WERI-Rb-1 (cell line): Measurements from ENCODE around the gene C4orf50.

Experiments used
- DNase-seq: peaks from one replicate; pipeline ENCODE4 v3.0.0-alpha.2; 2020
- H3K27ac ChIP-seq: fragments of 250-450 bp; sonication (Bioruptor Pico); 2 replicates; pipeline ENCODE4 v1.5.1; 2020; ENCODE audit warnings: mild to moderate bottlenecking, moderate library complexity
- H3K27me3 ChIP-seq: fragments of 250-450 bp; sonication (Bioruptor Pico); 2 replicates; pipeline ENCODE4 v1.5.1; 2021; ENCODE audit warnings: mild to moderate bottlenecking, low read depth, moderate library complexity; ENCODE audit not compliant: insufficient read depth, severe bottlenecking
- H3K36me3 ChIP-seq: fragments of 250-450 bp; sonication (Bioruptor Pico); 2 replicates; pipeline ENCODE4 v1.5.1; 2020; ENCODE audit warnings: mild to moderate bottlenecking, moderate library complexity
- H3K4me3 ChIP-seq: 2 replicates; pipeline ENCODE4 v1.5.1; 2011; ENCODE audit warnings: low read depth, mild to moderate bottlenecking, control low read depth, low read length
- H3K9me3 ChIP-seq: fragments of 250-450 bp; sonication (Bioruptor Pico); 2 replicates; pipeline ENCODE4 v1.5.1; 2021; ENCODE audit warnings: mild to moderate bottlenecking, moderate library complexity; ENCODE audit not compliant: severe bottlenecking
- TF ChIP-seq, protein P1 (sequence below): IDR thresholded peaks from 2 replicates; pipeline ENCODE4 v1.5.1; 2011; ENCODE audit warnings: low read depth, mild to moderate bottlenecking, control low read depth, inconsistent platforms, low read length

The C4orf50 gene

DNA sequence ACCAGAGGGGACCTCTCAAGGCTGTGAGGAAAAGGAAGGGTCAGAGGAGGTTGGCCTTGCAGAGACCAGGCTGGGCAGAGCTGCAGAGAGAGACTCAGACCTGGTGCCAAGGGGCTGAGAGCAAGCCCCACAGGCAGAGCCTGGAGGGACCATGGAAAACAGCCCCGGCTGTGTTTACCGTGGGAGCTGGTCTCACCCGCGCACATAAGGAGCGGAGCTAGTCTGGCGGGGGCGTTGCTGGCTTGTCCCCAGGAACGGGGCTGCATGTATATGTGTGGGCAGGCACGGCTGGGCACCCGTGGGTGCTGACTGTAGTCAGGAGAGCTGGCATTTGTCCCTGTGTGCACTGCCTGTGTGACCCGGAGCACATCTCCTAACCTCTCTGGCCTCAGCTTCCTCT, 45.7 kb downstream of the C4orf50 start:
- Histone ChIP-seq H3K27me3 (no peaks in the 10 kb centered on the region), H3K9me3 (no peaks in the 10 kb centered on the region), H3K4me3 (no peak overlapping the region), H3K27ac (no peak overlapping the region), H3K36me3 (no peaks in the 10 kb centered on the region)
- DNase-seq: peak; percentile 2
- TF ChIP-seq, protein P1, sequence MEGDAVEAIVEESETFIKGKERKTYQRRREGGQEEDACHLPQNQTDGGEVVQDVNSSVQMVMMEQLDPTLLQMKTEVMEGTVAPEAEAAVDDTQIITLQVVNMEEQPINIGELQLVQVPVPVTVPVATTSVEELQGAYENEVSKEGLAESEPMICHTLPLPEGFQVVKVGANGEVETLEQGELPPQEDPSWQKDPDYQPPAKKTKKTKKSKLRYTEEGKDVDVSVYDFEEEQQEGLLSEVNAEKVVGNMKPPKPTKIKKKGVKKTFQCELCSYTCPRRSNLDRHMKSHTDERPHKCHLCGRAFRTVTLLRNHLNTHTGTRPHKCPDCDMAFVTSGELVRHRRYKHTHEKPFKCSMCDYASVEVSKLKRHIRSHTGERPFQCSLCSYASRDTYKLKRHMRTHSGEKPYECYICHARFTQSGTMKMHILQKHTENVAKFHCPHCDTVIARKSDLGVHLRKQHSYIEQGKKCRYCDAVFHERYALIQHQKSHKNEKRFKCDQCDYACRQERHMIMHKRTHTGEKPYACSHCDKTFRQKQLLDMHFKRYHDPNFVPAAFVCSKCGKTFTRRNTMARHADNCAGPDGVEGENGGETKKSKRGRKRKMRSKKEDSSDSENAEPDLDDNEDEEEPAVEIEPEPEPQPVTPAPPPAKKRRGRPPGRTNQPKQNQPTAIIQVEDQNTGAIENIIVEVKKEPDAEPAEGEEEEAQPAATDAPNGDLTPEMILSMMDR: no peak

DNA sequence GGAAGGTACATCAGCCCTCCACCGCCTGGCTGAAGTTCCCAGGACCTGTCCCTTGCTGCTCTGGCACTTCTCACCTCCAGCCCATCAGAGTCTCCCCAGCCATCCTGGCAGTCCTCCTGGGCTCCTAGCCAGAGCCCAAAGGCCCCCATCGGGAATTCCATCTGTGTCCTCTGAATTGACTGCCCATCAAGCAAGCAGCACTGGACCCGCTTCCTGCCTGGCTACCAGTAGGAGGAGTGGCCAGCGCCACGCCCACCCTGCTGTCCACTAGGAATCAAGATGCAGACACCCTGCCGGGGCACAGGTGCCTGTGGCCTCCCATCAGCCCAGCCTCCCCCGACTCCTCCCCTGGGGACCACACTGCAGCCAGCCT, 47.2 kb downstream of the C4orf50 start:
- H3K27ac ChIP-seq: no peak overlapping the region
- no peaks in the 10 kb centered on the region for H3K27me3 ChIP-seq
- H3K4me3 ChIP-seq: no peak overlapping the region
- H3K36me3 ChIP-seq: no peaks in the 10 kb centered on the region
- TF ChIP-seq, protein P1: no peak
- peak; percentile 55 for DNase-seq
- no peaks in the 10 kb centered on the region for H3K9me3 ChIP-seq

DNA sequence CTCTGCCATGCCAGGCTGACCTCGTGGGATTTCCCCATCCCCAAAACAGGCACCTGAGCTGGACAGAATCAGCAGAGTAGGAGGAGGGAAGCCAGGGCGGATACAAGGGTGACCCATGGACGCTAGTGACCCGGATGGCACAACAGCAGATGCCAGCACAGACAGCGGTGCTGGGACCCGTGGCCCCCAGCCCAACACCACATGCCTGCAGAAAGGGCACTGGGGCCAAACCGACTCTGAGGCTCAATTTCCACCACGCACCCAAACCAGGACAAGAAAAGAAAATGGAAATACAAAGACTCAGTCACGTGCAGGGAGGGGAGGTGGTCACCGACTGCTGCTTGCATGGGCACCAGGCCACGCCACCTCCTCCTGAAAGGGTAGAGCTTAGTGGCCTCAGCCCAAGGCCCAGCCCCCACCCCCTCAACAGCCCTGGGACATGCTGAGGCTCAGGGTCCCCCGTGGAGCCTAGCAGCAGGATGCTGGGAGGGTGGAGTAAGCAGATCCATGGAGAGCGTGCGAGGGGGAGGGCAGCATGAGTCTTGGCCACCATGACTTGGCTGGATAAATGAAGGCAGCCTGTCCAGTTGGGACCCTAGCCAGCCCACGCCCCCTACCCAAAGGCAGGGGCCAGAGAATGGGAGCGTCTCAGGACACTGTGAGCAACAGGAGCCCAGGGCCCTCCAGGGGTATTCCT, 47.7 kb downstream of the C4orf50 start:
- Histone ChIP-seq H3K4me3 (no peak overlapping the region), H3K27ac (no peak overlapping the region), H3K36me3 (no peaks in the 10 kb centered on the region), H3K9me3 (no peaks in the 10 kb centered on the region), H3K27me3 (no peaks in the 10 kb centered on the region)
- TF ChIP-seq, protein P1: no peak
- DNase-seq: peak; percentile 8

DNA sequence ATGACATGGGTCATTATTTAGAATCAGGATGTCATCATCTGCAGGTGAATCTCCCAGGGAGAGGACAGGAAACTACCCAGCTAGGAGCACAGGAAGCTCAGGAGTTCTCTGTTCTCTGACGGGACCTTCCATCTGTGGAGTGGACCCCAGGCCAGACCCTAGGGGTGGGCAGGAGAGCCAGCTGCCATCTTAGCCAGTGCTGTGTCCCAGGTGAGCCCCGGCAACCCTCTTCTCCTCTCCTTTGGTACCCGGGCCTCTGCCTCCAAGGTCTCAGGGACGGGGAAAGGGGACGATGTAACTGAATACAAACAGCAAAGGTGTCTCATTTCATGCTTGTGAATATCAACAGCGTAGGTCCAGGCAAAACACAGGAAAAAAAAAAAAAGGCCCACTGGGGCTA, 48.5 kb downstream of the C4orf50 start:
- no peaks in the 10 kb centered on the region for H3K9me3 ChIP-seq
- DNase-seq: no peak
- no peaks in the 10 kb centered on the region for H3K36me3 ChIP-seq
- TF ChIP-seq, protein P1: no peak
- no peaks in the 10 kb centered on the region for H3K27me3 ChIP-seq
- no peak overlapping the region for H3K27ac ChIP-seq
- H3K4me3 ChIP-seq: no peak overlapping the region

DNA sequence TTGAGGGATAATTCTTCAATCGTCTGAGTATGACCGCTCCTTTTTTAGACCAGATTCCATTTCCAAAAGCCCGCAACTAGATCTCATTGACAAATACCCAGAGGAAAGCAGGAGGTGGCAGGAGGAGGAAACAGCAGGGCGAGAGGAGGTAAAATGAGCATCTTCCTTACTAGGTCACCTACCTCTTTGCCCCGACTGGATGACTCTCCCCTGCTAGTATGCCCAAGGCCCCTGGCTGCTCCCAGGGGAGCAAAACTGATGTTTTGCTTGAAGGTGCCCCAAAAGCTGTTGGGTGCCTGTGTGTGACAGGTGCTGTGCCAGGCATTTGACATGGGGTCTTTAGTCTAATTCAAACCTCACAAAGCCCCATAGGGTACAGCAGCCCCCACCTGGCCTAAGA, 48.9 kb downstream of the C4orf50 start:
- no peak for DNase-seq
- Histone ChIP-seq H3K36me3 (no peaks in the 10 kb centered on the region), H3K9me3 (no peaks in the 10 kb centered on the region), H3K27ac (no peak overlapping the region), H3K27me3 (no peaks in the 10 kb centered on the region), H3K4me3 (no peak overlapping the region)
- TF ChIP-seq, protein P1: no peak

DNA sequence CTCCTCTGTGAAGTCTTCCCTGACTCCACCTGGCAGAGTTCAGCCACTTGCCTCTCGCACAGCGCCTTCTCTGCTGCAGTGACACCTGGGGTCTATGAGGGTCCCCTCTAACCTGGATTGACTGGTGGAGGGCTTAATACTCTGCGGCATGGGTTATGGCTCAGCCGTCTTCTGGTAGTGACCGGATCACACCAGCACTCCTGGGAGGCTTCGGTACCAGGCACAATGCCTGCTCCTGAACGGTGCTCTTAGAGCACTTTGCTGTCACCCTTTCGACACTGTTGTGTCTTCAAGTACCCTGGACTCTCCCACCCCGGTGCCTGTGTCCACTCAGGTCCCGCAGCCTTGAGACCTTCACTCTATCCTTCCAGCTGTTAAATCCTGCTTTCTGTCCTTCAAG, 50.0 kb downstream of the C4orf50 start:
- H3K27me3 ChIP-seq: no peaks in the 10 kb centered on the region
- H3K36me3 ChIP-seq: no peaks in the 10 kb centered on the region
- no peak overlapping the region for H3K27ac ChIP-seq
- TF ChIP-seq, protein P1: no peak
- H3K9me3 ChIP-seq: no peaks in the 10 kb centered on the region
- no peak for DNase-seq
- no peak overlapping the region for H3K4me3 ChIP-seq
